Hematopoietic multipotent progenitor cell treated with erythropoietin and hydrocortisone succinate and interleukin-3 and kit ligand, for 6 days (in vitro differentiated cells): ENCODE results near the gene CDHR3.
A peak's percentile ranks its signal among the peaks of the same experiment; 100 is the strongest.
"Not testable (repeated sequence)": the region's sequence is repeated elsewhere in the genome, so short reads cannot be mapped to it uniquely, and the experiment has no call there.

Experiments
- DNase-seq: peaks from one replicate; pipeline ENCODE4 v3.0.0-alpha.2; 2015

The CDHR3 gene, protein sequence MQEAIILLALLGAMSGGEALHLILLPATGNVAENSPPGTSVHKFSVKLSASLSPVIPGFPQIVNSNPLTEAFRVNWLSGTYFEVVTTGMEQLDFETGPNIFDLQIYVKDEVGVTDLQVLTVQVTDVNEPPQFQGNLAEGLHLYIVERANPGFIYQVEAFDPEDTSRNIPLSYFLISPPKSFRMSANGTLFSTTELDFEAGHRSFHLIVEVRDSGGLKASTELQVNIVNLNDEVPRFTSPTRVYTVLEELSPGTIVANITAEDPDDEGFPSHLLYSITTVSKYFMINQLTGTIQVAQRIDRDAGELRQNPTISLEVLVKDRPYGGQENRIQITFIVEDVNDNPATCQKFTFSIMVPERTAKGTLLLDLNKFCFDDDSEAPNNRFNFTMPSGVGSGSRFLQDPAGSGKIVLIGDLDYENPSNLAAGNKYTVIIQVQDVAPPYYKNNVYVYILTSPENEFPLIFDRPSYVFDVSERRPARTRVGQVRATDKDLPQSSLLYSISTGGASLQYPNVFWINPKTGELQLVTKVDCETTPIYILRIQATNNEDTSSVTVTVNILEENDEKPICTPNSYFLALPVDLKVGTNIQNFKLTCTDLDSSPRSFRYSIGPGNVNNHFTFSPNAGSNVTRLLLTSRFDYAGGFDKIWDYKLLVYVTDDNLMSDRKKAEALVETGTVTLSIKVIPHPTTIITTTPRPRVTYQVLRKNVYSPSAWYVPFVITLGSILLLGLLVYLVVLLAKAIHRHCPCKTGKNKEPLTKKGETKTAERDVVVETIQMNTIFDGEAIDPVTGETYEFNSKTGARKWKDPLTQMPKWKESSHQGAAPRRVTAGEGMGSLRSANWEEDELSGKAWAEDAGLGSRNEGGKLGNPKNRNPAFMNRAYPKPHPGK

GRCh38 chr7:105963038-105963667 lies at the start of gene CDHR3:
TSS of gene CDHR3 (plus strand) at chr7:105963264. CDS start at chr7:105963319, 55 bp downstream.
- no peak for DNase-seq

DNA sequence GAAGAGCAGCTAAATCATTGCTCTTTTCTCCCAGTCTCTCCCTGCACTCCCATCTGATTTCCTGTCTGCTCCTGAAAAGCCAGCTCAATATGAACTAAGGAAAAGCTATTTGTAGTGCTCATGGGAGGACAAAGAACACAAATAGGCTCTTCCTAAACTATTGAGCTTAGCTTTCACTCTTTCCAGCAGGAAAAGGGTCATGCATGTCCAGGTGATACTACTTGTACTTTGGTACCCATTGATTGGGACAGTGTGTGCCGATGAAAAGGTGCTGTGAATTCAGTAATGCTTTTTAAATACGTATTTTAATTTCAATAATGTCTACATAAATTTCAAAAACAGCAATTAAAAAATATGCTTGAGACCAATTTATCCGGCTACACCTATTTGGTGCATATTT lies 49.1 kb upstream of the CDHR3 start:
- no peak for DNase-seq

DNA sequence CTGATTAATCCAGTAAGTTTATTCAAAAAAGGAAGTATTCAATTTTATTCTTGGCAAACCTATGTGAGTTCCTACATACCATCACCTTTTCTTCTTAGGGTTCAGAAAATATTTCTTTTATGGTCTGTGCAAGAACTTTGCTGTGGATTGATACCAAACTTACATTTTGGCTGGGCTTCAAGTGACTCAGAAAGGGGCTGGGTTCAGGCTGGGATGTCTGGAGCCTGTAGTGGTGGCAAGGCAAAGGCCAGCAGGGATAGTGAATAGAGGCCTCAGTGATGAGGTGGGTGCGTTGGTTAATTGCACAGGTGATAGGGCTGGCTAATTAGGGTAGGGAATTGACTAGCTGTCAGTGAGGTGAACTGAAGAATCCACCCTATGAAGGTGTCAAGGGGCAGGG lies 46.5 kb upstream of the CDHR3 start:
- DNase-seq: no peak

DNA sequence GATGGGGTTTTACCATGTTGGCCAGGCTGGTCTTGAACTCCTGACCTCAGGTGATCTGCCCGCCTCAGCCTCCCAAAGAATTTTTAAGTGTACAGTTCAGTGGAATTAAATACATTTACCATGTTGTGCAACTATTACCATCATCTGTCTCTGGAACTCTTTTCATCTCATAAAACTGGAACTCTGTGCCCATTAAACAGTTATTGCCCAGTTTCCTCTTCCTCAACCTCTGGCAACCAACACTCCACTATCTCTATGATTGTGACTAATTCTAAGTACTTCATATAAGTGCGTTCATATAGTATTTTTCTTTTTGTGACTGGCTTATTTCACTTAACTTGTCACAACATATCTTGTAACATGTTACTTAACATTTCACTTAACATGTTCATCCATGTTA lies 45.4 kb upstream of the CDHR3 start:
- no peak for DNase-seq

DNA sequence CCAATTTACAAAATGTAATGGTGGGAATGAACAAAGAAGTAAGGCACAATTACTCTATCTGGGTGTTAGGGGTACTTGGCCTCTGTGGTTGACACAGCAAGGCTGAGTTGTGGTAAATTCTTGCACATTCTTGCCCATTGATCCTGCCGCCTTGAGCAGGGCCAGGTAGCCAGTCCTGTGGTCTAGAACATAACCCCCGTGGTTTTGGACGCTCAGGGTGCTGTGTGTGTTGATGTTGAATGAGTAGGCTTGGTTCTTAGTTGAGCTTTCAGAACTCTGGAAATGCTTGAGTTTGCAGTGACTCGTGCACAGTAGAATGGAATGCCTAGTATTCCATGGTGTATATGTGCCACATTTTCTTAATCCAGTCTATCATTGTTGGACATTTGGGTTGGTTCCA lies 42.3 kb upstream of the CDHR3 start:
- no peak for DNase-seq

DNA sequence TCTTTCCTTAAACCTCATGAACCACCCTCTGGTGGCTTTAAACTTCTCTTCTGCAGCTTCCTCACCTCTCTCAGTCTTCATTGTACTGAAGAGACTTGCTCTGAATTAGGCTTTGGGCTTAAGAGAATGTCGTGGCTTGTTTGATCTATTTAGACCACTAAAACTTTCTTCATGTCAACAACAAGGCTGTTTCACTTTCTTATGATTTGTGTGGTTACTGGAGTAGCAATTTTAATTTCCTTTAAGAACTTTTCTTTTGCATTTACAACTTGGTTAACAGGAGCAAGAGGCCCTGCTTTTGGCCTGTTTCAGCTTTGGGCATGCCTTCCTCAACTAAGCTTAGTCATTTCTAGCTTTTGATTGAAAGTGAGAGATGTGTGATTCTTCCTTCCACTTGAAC lies 38.1 kb upstream of the CDHR3 start:
- DNase-seq: no peak

DNA sequence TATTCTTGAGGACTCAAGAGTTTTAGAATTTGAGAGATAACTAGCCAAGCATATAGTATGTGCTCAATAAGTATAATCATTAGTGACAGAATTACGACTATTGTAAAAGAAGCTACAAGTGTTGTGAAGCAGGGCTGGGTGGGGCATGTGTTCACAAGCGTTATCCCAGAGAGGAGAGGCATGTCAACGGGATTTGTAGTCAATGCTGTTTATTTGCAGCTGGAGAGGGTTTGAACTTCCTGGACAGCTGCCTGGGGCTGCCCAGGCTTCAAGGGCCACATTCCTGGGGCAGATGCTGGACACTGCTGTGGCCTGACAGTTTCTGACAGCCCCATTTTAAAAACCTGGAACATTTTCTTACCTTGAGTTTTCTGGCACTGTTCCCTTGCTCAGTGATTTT lies 36.9 kb upstream of the CDHR3 start:
- DNase-seq: no peak

- DNase-seq: no peak
These were observed 31.9 kb upstream of the CDHR3 start for GRCh38 chr7:105931179-105931578.

DNA sequence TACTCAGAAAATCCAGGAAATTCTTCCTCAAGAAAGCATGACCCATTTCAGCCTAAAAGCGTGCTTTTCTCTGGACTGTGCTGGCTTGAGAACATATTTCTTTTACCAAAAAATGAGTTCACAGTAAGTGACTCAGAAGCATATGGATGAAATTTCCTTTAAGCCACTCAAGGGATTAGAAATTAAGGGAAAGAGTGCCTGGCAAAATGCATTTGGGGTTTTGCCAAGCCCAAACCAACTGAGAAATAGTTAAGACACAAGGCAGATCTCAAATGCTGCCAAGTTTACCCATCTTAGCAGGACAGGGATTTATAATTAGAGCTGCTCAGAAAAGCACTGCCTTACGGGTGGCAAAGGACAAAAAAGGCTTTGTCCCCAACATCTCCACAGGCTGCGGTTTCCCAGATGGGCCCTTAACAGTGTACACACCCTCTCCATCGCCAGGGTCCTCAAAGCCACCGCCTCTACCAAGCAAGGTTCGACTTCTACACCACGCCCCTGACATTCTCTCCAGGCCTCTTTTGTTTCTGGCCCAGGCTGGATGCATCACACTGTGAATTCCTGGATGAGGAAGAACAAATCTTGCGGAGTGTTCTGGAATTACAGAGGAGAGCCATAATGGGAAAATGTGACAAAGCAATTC lies 30.1 kb upstream of the CDHR3 start:
- no peak for DNase-seq

DNA sequence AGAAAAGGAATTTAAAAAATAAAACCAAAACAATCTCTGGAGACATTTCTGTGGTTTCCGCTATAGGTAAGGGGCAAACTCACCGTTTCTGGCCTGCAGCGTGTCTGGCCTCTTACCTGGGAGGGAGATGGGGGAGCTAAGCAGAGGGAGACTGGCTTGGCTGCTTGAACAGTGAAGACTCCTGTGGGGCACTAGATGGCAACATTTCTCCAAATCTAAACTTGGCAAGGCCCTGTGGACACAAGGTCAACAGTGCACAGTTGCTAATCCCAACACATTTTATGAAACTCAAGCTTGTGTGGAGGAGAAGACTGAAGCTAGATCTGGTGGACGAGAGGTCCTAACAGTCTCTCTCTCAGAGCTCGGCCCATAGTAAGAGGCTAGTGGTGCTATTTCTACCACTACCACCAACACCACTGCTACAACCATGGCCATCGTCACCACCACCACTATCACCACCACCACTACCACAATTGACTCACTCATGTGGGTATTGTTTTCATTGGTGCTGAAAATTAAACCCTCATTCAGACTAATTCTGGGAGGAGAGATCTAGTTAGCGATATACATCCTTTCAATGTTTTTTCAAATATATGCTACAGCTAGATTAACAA lies 28.4 kb upstream of the CDHR3 start:
- DNase-seq: peak; percentile 57

DNA sequence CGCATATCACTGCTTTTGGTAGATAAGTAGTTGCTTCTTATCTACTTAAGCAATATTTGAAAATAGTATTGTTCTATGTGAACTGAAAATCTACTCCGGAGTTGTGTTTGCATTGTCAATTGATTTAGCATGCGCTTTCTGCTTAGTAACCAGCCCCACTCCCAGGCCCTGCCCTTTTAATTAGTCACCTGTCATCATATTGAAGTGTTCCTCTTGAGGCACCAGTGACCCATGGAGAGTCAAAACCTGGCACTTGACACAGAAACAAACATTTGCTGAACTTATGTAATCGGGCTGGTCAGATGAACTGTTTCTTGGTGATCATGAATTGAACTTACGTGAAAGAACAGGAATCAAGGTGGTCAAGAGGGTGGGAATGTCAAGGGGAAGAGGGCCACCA lies 27.8 kb upstream of the CDHR3 start:
- no peak for DNase-seq

GRCh38 chr7:105937411-105937810 lies 25.7 kb upstream of the CDHR3 start:
- DNase-seq: no peak

- DNase-seq: no peak
These were observed 23.0 kb upstream of the CDHR3 start for GRCh38 chr7:105940109-105940508.

DNA sequence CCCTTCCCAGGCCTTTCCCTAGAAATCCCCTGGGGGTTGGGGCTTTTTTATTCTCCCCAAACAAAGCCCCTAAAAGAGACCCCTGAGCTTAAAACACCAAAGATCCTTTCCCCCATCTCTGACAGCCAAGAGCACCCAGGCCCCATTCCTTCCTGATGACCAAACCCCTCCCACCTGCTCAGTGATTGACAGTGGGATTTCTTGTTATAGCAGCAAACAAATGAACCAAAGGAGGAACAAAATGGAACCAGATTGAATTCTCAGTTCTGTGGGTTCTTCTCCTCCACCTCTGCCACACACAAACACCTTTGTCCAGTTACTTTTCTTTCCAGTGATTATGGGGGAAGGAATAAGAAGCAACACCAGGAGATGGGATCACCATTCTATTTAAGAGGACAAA lies 21.5 kb upstream of the CDHR3 start:
- no peak for DNase-seq

GRCh38 chr7:105943486-105943885 lies 19.6 kb upstream of the CDHR3 start:
- DNase-seq: no peak

GRCh38 chr7:105945848-105946247 lies 17.2 kb upstream of the CDHR3 start:
- no peak for DNase-seq

GRCh38 chr7:105951597-105951996 lies 11.5 kb upstream of the CDHR3 start:
- no peak for DNase-seq

DNA sequence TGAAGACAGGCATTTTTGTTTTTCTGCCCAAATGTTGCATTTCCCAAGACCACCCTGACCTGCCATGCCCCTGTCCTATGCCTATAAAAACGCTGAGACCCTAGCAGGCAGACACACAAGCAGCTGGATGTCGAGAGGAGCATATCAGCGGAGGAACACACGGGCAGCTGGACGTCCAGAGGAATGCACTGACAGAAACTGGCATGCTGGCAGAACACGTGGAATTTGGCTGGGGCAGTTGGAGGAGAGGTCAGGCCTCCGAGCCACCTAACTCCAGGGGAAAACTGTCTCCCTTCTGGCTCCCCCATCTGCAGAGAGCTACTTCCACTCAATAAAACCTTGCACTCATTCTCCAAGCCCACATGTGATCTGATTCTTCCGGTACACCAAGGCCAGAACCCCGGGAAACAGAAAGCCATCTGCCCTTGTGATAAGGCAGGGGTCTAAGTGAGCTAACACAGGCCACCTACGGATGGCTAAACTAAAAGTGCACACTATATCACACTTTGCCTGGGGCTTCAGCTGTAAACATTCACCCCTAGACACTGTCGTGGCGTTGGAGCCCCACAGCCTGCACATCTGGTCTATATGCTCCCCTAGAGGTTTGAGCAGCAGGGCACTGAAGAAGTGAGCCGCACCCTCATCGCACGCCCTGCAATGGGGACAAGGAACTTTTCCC lies 10.0 kb upstream of the CDHR3 start:
- no peak for DNase-seq

- DNase-seq: no peak
These were observed 8.4 kb upstream of the CDHR3 start for GRCh38 chr7:105954711-105955110.

DNA sequence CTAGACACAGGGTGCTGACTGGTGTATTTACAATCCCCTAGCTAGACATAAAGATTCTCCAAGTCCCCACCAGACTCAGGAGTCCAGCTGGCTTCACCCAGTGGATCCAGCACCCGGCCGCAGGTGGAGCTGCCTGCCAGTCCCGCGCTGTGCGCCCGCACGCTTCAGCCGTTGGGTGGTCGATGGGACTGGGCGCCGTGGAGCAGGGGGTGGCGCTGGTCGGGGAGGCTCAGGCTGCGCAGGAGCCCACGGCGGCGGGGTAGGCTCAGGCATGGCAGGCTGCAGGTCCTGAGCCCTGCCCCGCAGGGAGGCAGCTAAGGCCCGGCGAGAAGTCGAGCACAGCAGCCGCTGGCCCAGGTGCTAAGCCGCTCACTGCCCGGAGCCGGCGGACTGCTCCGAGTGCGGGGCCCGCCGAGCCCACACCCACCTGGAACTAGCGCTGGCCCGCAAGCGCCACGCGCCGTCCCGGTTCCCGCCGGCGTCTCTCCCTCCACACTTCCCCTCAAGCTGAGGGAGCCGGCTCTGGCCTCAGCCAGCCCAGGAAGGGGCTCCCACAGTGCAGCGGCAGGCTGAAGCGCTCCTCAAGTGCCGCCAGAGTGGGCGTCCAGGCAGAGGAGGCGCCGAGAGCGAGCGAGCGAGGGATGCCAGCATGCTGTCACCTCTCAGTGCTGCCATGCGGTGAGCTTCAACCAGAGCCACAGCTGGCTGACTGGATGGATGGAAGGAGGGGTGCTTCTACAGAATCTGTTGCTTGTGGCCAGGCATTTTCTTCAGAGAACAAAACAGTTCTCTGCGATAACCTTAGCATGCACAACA lies 7.2 kb upstream of the CDHR3 start:
- not testable (repeated sequence) for DNase-seq

DNA sequence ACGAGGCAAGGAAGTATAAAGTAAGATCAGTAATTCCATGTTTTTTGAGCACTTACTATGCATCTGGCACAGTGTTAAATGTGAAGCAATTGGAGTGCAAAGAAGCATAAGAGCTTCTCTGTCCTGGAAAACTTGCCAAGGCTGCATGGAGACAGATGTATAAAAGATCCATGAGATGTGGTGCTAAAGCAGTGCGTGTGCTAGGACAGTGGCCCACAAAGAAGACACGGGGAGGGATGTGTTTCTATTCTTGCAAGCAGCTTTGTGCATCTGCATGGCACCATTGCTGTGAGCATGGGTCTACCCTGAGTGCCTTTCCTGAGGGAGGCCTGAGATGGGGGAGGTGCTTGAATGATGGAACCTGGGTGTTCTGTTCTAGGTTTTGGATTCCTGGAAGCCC lies 5.1 kb upstream of the CDHR3 start:
- no peak for DNase-seq
